HepG2 (cell line): ENCODE results near the gene GHR. TPM values are rescaled to one million over a fixed set of nuclear protein-coding genes. Genes with fewer than 3 reads are reported as not detected.

ENCODE experiments used
- AHDC1 ChIP-seq: sonication (generic); formaldehyde crosslinking; IDR thresholded peaks from 2 replicates; pipeline ENCODE4 v1.5.1; 2020; ENCODE audit warnings: mild to moderate bottlenecking, missing genetic modification reagents, borderline replicate concordance
- CREBL2 ChIP-seq: sonication (generic); formaldehyde crosslinking; IDR thresholded peaks from 2 replicates; pipeline ENCODE4 v1.8.1; 2023; ENCODE audit warnings: missing genetic modification reagents, mild to moderate bottlenecking, borderline replicate concordance
- FUBP1 ChIP-seq: sonication (generic); formaldehyde crosslinking; IDR thresholded peaks from 2 replicates; pipeline ENCODE4 v1.5.1; 2020; ENCODE audit warnings: missing genetic modification reagents, mild to moderate bottlenecking, borderline replicate concordance
- IRX3 ChIP-seq: sonication (generic); formaldehyde crosslinking; IDR thresholded peaks from 2 replicates; pipeline ENCODE4 v1.8.1; 2023; ENCODE audit warnings: mild to moderate bottlenecking, low read depth, missing genetic modification reagents, borderline replicate concordance
- KLF13 ChIP-seq: sonication (generic); formaldehyde crosslinking; IDR thresholded peaks from 2 replicates; pipeline ENCODE4 v1.4.0; 2020; ENCODE audit warnings: mild to moderate bottlenecking, missing genetic modification reagents
- ZBTB37 ChIP-seq: sonication (generic); formaldehyde crosslinking; IDR thresholded peaks from 2 replicates; pipeline ENCODE4 v1.4.0; 2020; ENCODE audit warnings: mild to moderate bottlenecking, missing genetic modification reagents
- ZIK1 ChIP-seq: sonication (generic); formaldehyde crosslinking; IDR thresholded peaks from 2 replicates; pipeline ENCODE4 v1.5.0; 2020; ENCODE audit warnings: mild to moderate bottlenecking, low read depth, missing genetic modification reagents, borderline replicate concordance
- ZNF296 ChIP-seq: sonication (generic); formaldehyde crosslinking; conservative IDR thresholded peaks from 2 replicates; pipeline ENCODE4 v1.5.0; 2020; ENCODE audit warnings: mild to moderate bottlenecking, missing genetic modification reagents
- ZNF432 ChIP-seq: sonication (generic); formaldehyde crosslinking; IDR thresholded peaks from 2 replicates; pipeline ENCODE4 v1.5.0; 2020; ENCODE audit warnings: missing genetic modification reagents, mild to moderate bottlenecking, borderline replicate concordance
- ZNF646 ChIP-seq: sonication (generic); formaldehyde crosslinking; IDR thresholded peaks from 2 replicates; pipeline ENCODE4 v1.9.0; 2021; ENCODE audit warnings: mild to moderate bottlenecking, missing genetic modification reagents
- ZNF746 ChIP-seq: sonication (generic); formaldehyde crosslinking; IDR thresholded peaks from 2 replicates; pipeline ENCODE4 v1.8.0; 2022; ENCODE audit warnings: mild to moderate bottlenecking, missing genetic modification reagents
- polyA plus RNA-seq, 8 experiments: library from polyadenylated mRNA; depleted of rRNA in 3 of 8; stranded (reverse) in 7 of 8; unstranded in 1 of 8; fragments of >200 nt; fragmentation: Illumina TruSeq in 4 of 8; extraction: Trizol in 4 of 8; gene quantifications; 2 replicates each; pipeline versions ENCODE4 v1.2.1 to v1.2.3, GENCODE V29; 2011 to 2016; ENCODE audit warnings: low read depth in 4 of 8, missing spikeins in 1 of 8, mixed read lengths in 1 of 8; ENCODE audit not compliant: insufficient read depth in 1 of 8
- total RNA-seq, 5 experiments: library from RNA; depleted of rRNA; stranded (reverse); fragments of >200 nt; fragmentation: Illumina TruSeq; extraction: Trizol; gene quantifications; 2 replicates each; pipeline ENCODE4 v1.2.3, GENCODE V29; 2016; ENCODE audit warnings: low read depth in 1 of 5

Gene GHR
- total and polyA plus RNA-seq, 2 of the 13 experiments (the other 11 are each of a cell fraction or from before 2014, with no cell fraction given), result 0.07 TPM; not detected in 1

GRCh38 chr5:42516282-42517042 lies 93.2 kb downstream of the GHR start (continued):
- TF ChIP-seq ZNF646 (CRISPR knock-in tag) (no peak), ZNF432 (CRISPR knock-in tag) (no peak), ZBTB37 (CRISPR knock-in tag) (peak; percentile 34; the same call in 1 of the 2 replicates), CREBL2 (CRISPR knock-in tag) (no peak), FUBP1 (CRISPR knock-in tag) (no peak), IRX3 (CRISPR knock-in tag) (no peak), ZNF296 (CRISPR knock-in tag) (no peak), KLF13 (CRISPR knock-in tag) (no peak), ZIK1 (no peak), ZNF746 (CRISPR knock-in tag) (no peak), AHDC1 (CRISPR knock-in tag) (peak; percentile 36; the same call in 1 of the 2 replicates)
